ENCODE data around the gene PRKCB.
A peak's percentile ranks its signal among the peaks of the same experiment; 100 is the strongest.

PRKCB gene

DNA sequence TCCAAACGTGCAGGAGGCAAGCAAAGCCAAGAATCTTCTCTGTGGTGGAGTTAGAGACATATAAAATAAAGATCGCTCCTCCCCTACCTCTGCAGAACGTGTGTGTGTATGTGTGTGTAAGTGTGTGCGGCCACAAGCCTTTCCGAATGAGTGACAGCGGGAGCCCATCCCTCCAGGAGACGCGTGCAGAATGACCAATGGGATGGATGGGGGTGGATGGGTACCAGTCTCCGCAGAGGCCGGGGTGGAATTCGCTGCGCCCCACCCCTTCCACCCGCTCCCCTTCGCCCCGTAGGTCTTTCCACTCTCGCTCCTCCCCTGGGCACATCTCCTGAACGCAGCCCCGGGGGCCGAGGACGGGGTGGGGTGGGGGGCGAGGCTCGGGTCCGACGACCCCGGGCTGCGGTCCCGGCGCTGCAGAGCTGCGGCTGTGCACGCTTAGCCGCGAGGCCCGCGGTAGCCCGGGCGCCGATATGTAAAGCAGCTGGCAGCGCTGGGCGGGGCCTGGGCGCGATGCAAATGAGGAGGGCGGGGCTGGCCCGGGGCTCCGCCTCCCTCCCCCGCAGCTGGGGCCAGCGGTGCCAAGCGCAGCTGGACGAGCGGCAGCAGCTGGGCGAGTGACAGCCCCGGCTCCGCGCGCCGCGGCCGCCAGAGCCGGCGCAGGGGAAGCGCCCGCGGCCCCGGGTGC lies at the start of gene PRKCB:
TSS of gene PRKCB (plus strand) at position 594 of the 688 bp plus-strand sequence.
- no peak for DNase-seq (ENCODE audit: low spot score)

DNA sequence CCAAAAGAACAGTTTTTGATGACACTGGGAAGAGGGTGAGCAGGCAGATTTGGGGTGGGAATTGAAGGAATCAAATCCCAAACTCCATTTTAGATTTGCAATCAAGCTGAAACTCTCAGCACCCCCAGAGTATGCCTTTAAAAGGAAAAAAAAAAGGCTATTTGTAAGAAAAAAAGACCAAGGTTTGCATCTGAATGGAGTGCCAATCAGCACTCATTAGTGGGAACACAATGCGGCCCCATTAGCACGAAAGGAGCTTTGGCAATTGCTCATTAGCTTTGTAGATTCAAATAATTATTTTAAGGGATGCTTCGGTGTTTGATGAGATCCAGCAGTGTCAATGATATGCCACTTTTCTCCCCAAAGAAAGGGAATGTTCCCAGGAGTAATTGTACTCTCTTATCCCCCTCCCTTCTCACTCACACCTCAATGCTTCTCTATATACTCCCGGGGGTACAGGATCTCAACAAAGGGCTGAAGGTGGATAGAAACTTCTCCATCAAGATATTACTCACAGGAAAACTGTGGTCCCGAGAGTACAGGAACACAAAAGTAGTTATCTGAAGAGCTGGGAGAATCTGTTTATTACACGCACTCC lies 48.7 kb upstream of the PRKCB start:
- DNase-seq (ENCODE audit: low spot score): no peak

DNA sequence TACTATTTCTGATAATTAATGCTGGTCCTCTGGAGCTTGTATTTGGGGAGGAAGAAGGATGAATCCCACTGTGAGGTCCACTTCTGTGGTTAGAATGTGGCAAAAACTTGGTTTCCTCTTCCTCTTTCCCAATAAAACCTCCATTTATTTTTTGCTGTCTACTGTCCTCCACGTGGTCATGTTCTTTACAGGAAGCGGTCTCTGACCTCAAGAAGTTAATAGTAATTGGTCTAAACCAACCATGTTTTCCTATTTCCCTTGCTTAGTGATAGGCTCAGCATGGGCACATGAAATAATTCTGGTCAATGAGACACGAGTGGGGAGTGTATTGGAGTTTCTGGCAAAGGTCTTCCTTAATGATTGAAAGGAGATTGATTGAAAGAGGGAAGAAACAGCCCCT lies 47.1 kb upstream of the PRKCB start:
- DNase-seq (ENCODE audit: low spot score): no peak

DNA sequence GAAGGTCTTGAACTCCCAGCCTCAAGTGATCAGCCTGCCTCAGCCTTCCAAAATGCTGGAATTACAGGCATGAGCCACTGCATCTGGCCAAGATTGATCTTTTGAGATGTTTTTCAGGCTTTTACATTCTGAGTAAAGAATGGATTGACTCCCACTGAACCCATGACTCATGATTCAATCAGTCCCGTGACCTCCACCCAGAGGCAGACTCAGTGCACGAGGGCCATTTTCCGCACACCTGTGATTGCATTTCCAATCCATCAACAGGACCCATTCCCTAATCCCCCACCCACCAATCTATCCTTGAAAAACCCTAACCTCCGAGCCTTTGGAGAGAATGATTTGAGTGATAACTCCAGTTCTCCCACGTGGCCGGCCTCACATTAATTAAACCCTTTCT lies 40.4 kb upstream of the PRKCB start:
- DNase-seq (ENCODE audit: low spot score): no peak

DNA sequence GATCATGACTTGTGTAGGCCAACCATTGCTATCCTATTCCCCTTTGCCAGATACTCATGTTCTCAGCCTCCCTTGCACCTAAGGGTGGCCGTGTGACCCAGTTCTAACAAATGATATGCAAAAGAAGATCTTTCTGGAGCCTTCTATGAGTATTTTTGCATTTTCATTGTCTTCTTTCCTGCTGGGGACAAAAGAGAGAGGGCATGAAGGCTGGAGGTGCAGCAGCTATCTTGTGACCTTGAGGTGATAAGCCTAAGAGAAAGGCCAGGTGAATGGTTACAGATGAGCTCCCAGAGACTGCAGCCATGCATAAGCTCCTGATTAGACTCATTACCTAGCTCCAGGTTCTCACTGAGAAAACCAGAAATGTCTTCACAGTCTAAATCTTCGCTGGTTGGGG lies 38.8 kb upstream of the PRKCB start:
- DNase-seq (ENCODE audit: low spot score): no peak

DNA sequence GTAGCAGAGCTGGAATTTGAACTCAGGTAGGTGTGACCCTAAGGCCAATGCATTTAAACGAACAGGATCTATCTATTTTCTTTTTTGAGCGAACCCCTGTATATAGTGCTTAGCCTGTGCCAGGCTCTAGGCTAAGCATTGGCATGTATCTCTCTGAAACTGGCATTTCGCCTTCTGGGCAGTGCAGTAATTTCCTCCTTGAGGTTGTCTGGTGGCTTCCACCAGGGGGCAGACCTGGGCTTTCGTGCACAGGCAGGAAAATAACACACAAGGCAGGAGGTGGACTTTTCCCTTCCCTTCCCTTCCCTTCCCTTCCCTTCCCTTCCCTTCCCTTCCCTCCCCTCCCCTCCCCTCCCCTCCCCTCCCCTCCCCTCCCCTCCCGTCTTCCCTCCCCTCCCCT lies 34.4 kb upstream of the PRKCB start:
- peak; percentile 56 for DNase-seq (ENCODE audit: low spot score)

DNA sequence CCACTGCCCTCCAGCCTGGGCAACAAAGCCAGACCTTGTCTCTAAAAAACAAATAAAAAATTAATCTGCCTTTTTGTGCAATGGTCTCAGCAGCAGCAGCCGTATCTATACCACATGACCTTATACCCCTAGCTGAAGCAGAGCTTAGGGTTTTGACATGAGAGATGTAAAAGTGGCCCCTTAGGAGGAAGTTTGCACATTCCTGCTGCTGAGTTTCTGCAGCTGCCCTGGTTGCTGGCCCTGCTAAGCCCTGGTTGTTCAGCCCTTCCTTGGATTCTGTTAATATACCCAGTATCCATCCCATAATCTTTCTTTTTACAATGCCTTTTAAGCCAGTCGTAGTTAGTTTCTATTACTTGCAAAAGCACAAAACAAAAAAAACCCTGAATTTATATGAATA lies 33.0 kb upstream of the PRKCB start:
- no peak for DNase-seq (ENCODE audit: low spot score)

DNA sequence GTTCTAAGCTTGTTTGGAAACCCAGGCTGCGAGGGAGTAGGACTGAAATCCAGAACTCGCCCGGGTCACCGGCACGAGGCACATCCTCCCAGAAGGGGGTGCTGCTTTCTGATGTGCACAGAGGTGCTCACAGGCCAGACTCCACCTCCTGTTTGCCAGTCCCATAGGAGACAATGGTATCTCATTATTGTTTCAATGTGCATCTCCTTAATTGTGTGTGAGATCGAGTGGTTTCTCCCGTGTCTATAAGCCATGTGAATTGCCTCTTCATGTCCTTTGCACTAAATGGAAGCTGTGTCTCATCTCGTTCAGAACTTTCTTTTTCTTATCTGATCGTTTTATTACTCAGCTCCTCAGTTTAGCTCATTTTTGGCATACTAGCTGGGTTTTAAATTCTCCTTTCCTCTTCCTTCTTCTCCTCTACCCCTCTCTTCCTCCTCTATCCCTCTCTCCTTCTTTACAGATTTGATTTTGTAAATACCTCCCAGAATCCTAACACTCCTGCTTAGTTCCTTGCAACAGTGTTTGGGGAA lies 32.1 kb upstream of the PRKCB start:
- peak; percentile 11 for DNase-seq (ENCODE audit: low spot score)

DNA sequence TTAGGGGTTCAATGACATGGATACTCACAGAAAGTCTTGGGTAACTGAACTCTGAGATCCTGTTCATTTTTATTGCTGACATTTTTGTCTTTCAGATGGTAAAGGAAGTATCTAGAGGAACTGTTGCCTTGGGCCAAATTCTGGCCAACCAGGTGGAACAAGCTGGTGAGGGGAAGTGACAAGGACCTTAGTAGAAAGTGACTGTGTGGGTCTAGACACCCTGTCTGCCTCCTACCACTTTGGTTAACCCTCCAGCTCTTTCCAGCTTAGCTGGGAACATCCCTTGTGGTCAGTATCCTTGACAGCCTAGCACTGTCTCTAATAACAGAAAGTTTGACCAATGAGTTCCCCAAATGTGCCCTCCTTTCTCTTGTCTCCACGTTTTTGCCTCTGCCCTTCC lies 28.8 kb upstream of the PRKCB start:
- no peak for DNase-seq (ENCODE audit: low spot score)

DNA sequence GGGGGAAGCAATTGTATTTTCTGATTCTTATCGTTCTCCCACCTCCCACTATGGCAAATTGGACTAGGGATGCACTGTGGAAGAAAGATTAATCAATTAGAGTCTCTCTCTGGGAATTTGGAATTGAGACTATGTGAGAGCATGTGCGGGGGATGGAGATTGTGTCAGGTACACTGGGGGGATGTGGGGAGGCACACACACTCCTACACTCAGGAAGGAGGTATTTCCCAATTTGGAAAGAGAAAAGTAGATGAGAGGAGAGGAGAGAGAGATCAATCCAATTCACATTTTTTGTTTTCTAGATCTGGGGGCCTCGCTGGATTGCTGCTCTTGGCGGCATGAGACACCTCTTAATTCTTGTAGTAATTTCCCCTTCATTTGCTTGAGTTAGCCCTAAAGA lies 14.3 kb upstream of the PRKCB start:
- DNase-seq (ENCODE audit: low spot score): no peak

DNA sequence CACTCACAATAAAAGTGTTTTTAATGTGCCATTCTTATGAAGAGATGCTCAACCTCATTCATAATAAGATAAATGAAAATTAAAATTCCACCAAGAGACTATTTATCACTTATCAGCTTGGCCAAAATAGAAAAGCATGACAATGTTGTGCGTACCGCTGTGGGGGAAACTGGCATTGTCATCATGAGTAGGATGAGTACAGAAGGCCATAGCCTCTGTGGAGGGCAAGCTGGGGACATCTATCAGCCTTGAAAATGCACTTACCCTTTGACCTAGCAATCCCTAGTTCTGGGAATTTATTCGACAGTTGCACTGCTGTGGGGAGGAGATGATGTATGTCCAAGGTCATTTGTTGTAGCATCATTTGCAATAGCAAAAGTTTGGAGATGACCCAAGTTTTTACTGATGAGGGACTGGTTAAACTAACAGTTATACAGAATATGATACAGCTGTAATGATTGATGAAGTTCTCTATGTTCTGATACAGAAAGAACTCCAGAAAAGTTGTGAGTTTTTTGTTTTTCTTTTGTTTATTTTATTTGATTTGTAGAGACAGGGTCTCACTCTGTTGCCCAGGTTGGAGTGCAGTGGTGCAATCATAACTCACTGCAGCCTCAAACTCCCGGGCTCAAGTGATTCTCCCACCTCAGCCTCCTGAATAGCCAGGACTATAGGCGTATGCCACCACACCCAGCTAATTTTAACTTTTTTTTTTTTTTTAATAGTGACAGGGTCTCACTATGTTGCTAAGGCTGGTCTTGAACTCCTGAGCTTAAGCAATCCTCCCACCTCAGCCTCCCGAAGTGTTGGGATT lies 13.7 kb upstream of the PRKCB start:
- DNase-seq (ENCODE audit: low spot score): no peak

DNA sequence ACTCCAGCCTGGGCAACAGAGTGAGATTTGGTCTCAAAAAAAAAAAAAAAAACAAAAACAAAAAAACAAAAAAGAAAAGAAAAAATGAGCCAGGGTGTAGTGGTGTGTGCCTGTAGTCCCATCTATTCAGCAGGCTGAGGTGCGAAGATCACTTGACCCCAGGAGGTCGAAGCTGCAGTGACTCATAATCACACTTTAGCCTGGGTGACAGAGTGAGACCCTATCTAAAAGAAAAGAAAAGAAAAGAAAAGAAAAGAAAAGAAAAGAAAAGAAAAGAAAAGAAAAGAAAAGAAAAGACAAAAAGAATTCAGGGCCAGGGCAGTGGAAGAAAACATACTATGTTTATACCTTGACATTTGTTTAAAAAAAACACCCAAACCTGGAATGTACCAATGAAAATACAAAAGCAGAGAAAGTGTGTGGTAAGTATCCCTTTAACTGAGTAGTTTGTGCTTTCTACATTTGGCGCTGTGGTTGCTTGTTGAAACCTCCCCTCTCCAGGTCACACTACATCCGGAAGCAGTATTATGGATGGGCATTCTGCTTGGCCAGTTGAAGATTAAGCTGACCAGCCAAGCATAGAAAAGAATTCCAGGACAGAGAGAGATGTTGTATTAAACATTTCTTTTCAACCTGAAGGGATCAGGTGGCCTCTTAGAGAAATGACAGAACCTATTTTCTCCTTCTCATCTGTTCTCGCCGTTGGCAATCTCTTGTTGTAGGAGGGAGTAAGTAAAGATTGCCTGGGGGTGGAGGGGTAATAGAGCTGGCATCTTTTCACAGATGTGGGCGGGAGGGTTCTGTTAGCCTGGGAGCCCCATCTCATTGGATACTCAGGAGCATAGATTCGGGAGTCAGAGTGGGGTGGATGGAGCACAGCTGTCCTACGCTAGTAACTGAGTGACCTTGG lies 12.1 kb upstream of the PRKCB start:
- no peak for DNase-seq (ENCODE audit: low spot score)

DNA sequence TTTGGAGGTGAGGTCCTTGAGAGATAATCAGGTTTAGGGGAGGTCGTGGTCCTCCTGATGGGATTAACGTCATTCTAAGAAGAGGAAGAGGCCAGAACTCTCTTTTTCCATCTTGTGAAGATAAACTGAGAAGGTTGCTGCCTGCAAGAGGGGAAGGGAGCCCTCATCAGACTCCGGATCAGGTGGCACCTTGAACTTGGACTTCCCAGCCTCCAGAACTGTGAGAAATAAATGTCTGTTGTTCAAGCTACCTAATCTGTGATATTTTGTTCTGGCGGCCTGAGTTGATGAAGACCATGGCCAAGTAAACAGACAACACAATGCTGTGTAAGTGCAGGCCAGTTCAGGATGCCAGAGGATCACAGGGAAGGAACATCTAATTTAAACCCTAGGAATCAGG lies 10.9 kb upstream of the PRKCB start:
- no peak for DNase-seq (ENCODE audit: low spot score)

DNA sequence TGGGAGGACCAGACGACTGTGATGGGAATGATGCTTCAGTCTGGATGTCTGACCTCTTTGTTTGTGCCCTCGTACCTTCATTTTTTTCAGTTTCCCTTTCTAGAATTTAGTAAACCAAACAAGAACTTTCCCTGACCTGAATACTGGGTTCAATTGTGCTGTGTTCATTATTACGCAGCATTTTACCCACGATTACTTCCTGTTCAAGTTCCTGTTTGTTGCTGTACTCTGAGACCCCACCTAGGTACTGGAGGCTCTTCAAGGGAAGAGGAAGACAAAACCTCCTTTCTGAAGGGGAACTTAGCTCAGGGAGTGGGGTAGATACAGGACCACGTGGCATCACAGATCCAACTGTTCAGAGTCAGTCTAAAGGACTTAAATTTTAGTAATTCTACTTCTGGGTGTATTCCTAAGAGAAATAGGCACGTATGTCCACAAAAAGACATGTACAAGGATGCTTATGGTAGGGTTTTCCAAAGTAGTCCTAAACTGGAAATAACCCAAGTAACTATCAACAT lies 9.2 kb upstream of the PRKCB start:
- no peak for DNase-seq (ENCODE audit: low spot score)

DNA sequence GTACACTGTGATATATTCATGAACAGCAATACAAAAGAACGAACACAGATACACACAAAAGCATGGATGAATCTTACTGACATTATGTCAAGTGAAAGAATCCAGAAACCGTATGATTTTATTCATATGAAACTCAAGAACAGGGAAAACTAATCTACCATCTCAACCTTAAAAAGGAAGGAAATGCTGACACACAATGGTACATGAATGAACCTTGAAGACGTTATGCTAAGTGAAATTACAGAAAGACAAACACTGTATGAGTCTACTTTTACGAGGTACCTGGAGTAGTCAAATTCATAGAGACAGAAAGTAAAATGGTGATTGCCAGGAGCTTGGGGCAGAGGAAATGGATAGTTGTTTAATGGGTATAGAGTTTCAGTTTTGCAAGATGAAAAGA lies 8.7 kb upstream of the PRKCB start:
- DNase-seq (ENCODE audit: low spot score): no peak

DNA sequence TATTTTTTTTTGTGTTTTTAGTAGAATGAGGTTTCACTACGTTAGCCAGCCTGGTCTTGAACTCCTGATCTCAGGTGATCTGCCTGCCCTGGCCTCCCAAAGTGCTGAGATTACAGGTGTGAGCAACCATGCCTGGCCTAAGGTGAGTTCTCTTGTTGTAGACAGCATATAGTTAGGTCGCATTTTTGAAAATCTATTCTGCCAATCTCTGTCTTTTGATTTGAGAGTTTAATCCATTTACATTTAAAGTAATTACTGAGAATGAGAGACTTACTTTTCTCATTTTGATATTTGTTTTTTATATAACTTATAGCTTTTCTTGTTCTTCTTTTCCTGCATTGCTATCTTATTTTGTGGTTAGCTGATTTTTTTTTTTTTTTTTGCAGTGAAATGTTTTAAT lies 6.3 kb upstream of the PRKCB start:
- no peak for DNase-seq (ENCODE audit: low spot score)

DNA sequence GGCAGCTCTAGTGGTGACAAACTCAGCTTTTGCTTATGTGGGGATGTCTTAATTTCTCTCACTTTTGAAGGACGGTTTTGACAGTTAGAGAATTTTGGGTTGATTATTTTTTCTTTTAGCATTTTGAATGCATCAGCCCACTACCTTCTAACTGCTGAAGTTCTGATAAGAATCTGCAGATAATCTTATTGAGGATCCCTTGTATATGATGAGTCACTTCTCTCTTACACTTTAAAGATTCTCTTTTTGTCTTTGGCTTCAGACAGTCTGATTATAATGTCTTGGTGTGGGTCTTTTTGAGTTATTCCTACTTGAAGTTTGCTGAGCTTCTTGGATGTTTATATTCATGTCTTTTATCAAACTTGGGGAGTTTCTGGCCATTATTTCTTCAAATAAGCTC lies 5.5 kb upstream of the PRKCB start:
- DNase-seq (ENCODE audit: low spot score): no peak

DNA sequence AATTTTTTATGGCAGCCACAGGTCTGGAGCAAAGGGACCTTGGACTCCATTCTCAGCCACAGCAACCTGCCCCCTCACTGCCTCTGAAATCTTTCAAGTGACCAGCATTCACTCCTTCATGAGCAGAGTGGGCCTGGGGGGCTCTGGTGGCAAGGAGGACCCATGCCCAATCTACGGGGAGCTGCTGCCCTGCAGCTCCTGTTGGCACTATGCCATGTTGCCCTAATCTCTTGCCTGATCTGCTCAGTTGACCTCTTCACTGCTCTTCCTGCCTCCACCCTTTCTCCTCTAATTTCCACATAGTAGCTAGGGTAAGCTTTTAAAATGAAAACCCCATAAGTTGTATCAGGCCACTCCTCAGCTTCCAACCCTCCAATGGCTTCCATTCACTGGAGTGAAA lies 2.9 kb upstream of the PRKCB start:
- DNase-seq (ENCODE audit: low spot score): no peak

DNA sequence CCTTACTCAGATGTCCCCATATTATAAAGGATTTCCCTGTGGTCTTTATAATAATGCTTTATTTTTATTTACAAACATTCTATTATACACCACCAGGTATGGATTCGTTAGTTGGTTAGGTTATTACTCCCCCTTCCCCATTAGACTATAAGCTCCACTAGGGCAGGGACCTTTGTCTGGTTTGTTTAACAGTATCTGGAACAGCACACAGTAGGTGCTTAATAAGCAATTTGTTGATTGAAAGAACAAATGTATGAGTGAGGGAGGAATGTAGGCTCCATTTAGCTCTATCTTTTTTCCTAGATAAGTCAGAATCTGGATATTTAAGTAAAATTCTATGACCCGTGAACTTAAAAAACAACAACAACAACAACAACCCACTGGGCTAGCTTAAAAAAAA lies 2.3 kb upstream of the PRKCB start:
- DNase-seq (ENCODE audit: low spot score): no peak

DNA sequence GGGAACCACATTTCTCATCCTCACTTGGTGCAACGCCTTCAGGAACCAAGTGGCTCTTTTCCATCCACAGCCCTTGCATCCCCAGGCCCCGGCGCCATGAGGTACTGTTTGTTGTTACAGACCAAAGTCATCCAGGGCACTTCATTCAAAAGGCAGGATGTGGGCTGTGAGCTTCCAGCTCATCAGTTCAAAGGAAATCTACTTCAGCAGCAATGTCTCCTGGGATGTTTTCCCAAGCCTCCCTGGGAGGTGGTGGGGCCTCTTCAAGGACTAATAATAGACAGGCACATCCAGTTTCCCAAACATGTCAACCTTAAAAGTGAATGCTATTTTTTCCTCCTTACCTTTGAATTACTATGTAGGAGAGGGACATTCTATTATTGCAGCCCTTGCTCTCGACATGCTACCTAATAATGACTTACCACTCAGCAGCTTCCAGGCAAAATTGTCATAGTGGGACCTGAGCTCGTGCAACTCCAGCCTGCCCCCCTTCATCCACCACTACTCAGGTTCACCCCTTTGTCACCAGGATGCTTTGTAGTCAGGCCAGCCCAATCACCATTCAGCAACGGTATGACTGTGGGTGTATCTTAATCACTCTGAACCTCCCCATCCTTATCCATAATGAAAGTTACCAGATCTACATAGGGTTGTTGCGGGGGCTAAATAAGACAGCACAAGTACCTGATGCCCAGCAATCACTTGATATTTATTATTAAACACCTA lies 1.7 kb upstream of the PRKCB start:
- no peak for DNase-seq (ENCODE audit: low spot score)

DNA sequence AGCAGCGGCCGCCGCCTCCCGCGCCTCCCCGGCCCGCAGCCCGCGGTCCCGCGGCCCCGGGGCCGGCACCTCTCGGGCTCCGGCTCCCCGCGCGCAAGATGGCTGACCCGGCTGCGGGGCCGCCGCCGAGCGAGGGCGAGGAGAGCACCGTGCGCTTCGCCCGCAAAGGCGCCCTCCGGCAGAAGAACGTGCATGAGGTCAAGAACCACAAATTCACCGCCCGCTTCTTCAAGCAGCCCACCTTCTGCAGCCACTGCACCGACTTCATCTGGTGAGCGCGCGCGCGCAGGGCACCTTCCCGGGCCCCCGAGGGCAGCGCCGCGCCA lies 258 bp downstream of the PRKCB start:
- DNase-seq (ENCODE audit: low spot score): no peak

Data from hepatic stellate cell (primary cell).